Calu3 (cell line): Measurements from ENCODE around the gene AP2A1. TPM values are rescaled to one million over a fixed set of nuclear protein-coding genes. Genes with fewer than 3 reads are reported as not detected.
A peak's percentile ranks its signal among the peaks of the same experiment; 100 is the strongest.

Source experiments
- BruUV-seq: library from RNA; stranded (reverse); fragments of 400-500 nt; replicated peaks from 2 replicates; lab custom pipeline; 2021; lab: Mats Ljungman, UMichigan
- CTCF ChIA-PET: fragments of 300-600 bp; sonication (Branson Sonifier 250); formaldehyde crosslinking; loops from one replicate; lab custom pipeline; 2022; ENCODE audit warnings: antibody characterized with exemption; lab: Charles Lee
- DNase-seq: peaks from one replicate; pipeline ENCODE4 v3.0.0; 2022
- H3K27ac Mint-ChIP-seq: one replicate; pipeline ENCODE4 v1.8.0; 2022; ENCODE audit warnings: mixed read lengths; ENCODE audit not compliant: unreplicated experiment
- H3K27me3 Mint-ChIP-seq: one replicate; pipeline ENCODE4 v1.8.0; 2022; ENCODE audit warnings: mixed read lengths; ENCODE audit not compliant: unreplicated experiment
- H3K36me3 Mint-ChIP-seq: one replicate; pipeline ENCODE4 v1.8.0; 2022; ENCODE audit warnings: mild to moderate bottlenecking, moderate library complexity, mixed read lengths; ENCODE audit not compliant: insufficient read depth, unreplicated experiment
- H3K4me1 Mint-ChIP-seq: one replicate; pipeline ENCODE4 v1.8.0; 2022; ENCODE audit warnings: mild to moderate bottlenecking, low read depth, mixed read lengths; ENCODE audit not compliant: unreplicated experiment
- H3K4me3 Mint-ChIP-seq: one replicate; pipeline ENCODE4 v1.8.0; 2022; ENCODE audit warnings: mild to moderate bottlenecking, low read depth, moderate library complexity, mixed read lengths; ENCODE audit not compliant: unreplicated experiment
- H3K9me3 Mint-ChIP-seq: one replicate; pipeline ENCODE4 v1.8.0; 2022; ENCODE audit warnings: low read depth, mixed read lengths; ENCODE audit not compliant: unreplicated experiment
- intact Hi-C: fragments of 100-400 bp; cut with micrococcal nuclease; formaldehyde crosslinking; loops from one replicate; pipeline ENCODE4 v1.10.0; 2022; ENCODE audit not compliant: unreplicated experiment
- total RNA-seq: library from RNA; stranded (reverse); gene quantifications from 2 replicates; pipeline ENCODE4 v1.2.3, GENCODE V29; 2022
- TF ChIP-seq, protein P1 (sequence below): fragments of 200-600 bp; IDR thresholded peaks from one replicate; pipeline ENCODE4 v1.8.0; 2022; ENCODE audit warnings: antibody characterized with exemption; ENCODE audit not compliant: unreplicated experiment

The AP2A1 gene
- total RNA-seq, 1 experiment from 2014 or later = 89.0 TPM

DNA sequence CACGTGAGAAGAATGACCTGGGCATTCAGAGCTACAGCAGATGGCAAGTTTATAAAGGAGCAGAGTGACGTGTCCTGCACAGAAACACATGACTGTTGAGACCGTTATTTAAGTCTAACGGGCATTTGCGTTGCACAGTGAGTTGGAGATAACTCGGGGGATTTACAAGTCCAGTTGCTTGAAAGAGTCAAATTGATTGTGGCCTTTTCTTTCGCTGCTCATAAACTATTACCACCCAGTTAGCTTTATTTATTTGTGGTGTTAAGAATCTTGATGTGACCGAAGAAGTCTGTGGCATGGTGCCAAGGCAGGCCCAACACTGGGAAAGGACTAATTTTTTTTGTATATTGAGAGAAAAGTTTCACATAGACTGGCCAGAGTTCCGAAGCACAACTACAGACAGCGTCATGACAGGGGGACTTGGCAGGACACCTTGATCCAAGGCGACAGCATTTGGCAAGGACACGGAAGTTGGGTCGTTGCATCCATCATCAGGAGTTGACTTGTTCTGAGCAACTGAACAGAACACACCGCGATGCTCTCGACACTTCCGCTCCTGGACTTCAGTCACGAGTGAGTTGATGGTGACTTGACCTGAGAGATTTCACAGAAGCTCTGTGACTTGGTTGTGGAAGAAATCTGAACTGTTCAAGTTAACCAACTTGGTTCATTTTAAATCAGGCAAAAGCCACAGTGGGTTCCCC is 72.2 kb downstream of the AP2A1 start:
- intact Hi-C loops = no loop called here
- H3K36me3 Mint-ChIP-seq = peaks cover 51% of the 10 kb centered on the region
- H3K4me3 Mint-ChIP-seq = no peak overlapping the region
- no peaks in the 10 kb centered on the region for H3K4me1 Mint-ChIP-seq
- no peaks in the 10 kb centered on the region for H3K27me3 Mint-ChIP-seq
- no peaks in the 10 kb centered on the region for H3K9me3 Mint-ChIP-seq
- CTCF ChIA-PET = interaction anchor here (0.8 kb wide), 1 partner anchor 11 kb away, joined by 4 read pairs; no protein-coding TSS in a partner anchor
- TSS peak; percentile 14 for BruUV-seq
- no peak overlapping the region for H3K27ac Mint-ChIP-seq
- TF ChIP-seq, protein P1, sequence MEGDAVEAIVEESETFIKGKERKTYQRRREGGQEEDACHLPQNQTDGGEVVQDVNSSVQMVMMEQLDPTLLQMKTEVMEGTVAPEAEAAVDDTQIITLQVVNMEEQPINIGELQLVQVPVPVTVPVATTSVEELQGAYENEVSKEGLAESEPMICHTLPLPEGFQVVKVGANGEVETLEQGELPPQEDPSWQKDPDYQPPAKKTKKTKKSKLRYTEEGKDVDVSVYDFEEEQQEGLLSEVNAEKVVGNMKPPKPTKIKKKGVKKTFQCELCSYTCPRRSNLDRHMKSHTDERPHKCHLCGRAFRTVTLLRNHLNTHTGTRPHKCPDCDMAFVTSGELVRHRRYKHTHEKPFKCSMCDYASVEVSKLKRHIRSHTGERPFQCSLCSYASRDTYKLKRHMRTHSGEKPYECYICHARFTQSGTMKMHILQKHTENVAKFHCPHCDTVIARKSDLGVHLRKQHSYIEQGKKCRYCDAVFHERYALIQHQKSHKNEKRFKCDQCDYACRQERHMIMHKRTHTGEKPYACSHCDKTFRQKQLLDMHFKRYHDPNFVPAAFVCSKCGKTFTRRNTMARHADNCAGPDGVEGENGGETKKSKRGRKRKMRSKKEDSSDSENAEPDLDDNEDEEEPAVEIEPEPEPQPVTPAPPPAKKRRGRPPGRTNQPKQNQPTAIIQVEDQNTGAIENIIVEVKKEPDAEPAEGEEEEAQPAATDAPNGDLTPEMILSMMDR = no peak
- no peak for DNase-seq

DNA sequence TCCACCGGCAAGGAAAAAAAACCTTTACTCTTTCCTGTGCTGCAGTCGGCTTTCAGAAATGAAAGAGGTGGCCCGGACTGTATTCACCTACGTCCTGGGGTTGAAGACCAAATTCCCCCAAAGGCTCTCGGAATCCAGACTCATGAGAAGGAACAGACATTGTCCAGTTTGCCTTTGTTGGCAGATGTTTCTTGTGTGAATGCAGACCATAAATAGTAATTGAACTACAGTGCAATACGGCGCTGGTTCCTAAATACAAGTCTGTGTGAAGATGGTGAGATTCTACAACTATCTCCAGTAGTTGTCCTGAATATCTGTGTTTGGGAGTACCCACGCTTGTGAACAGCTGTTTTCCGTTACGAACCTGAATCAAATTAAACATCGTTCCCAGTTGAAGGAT is 72.9 kb downstream of the AP2A1 start:
- H3K36me3 Mint-ChIP-seq = peaks cover 47% of the 10 kb centered on the region
- no peaks in the 10 kb centered on the region for H3K9me3 Mint-ChIP-seq
- intact Hi-C loops = no loop called here
- H3K4me1 Mint-ChIP-seq = no peaks in the 10 kb centered on the region
- no peak for DNase-seq
- CTCF ChIA-PET = interaction anchor here (0.5 kb wide), 1 partner anchor 1337 kb away, joined by 3 read pairs; no protein-coding TSS in a partner anchor
- BruUV-seq = no TSS peak
- no peaks in the 10 kb centered on the region for H3K27me3 Mint-ChIP-seq
- H3K27ac Mint-ChIP-seq = no peak overlapping the region
- TF ChIP-seq, protein P1 = no peak
- no peak overlapping the region for H3K4me3 Mint-ChIP-seq

DNA sequence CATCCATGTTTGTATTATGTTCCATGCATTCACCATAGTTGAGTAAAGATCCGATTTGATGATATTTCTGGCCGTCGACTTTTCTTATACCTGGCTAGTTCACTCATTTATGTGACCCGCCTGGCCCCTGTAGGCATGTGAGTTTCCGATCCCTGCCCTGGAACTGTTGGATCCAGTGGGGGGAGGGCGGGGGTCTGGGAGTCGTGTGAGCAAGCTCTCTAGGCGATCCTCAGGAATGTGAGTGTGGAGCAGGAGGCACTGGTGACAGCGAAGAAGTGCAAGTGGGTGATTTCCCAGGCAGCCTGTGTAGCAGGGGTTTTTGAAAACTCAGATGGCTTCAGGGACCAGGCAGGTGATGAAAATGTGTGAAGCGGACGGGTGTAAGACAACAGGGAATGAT is 73.5 kb downstream of the AP2A1 start:
- Mint-ChIP-seq H3K9me3 (no peaks in the 10 kb centered on the region), H3K36me3 (peaks cover 40% of the 10 kb centered on the region), H3K27me3 (no peaks in the 10 kb centered on the region), H3K4me1 (no peaks in the 10 kb centered on the region), H3K4me3 (no peak overlapping the region), H3K27ac (peak overlapping the region; percentile 48)
- TF ChIP-seq, protein P1 = no peak
- DNase-seq = no peak
- intact Hi-C loops = no loop called here
- CTCF ChIA-PET = no interaction called here
- BruUV-seq = no TSS peak

DNA sequence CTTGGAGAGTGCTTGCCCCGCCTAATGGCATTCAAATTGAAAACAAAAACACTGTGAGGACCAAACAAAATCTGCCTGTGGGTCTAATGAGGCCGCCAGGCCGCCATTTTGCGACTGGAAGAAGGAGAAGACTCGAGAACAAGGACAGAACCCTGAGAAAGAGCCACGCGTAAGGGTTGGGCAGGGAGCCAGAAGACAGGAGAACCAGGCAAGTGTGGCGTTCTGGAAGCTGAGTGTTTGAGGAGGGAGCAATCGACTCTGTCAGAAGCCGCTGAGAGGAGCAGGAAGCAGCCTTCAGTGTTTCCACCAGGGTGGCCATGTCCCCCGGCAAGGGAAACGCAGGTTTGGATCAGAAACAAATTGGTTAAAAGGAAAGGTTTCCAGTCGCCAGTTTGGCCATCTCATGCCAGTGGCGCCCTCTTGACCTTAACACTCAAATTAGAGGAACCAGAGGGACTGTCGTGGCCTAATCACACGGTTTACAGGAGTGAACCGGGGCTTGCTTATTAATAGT is 74.0 kb downstream of the AP2A1 start:
- intact Hi-C loops = no loop called here
- no peak overlapping the region for H3K4me3 Mint-ChIP-seq
- H3K27ac Mint-ChIP-seq = peak overlapping the region; percentile 48
- H3K9me3 Mint-ChIP-seq = no peaks in the 10 kb centered on the region
- no peaks in the 10 kb centered on the region for H3K4me1 Mint-ChIP-seq
- H3K36me3 Mint-ChIP-seq = peaks cover 40% of the 10 kb centered on the region
- no peak for DNase-seq
- BruUV-seq = no TSS peak
- TF ChIP-seq, protein P1 = no peak
- no peaks in the 10 kb centered on the region for H3K27me3 Mint-ChIP-seq
- CTCF ChIA-PET = no interaction called here
